GM18505 (cell line): Measurements from ENCODE around the gene CCDC77.
"Not testable (repeated sequence)": the region's sequence is repeated elsewhere in the genome, so short reads cannot be mapped to it uniquely, and the experiment has no call there.

Source experiments
- ATAC-seq: cut with Tn5 transposase; IDR thresholded peaks from one replicate; pipeline ENCODE4 v1.9.1; 2021; ENCODE audit not compliant: unreplicated experiment
- POLR2A ChIP-seq: IDR thresholded peaks from 4 replicates; pipeline ENCODE4 v1.6.1; 2011; ENCODE audit warnings: borderline replicate concordance; ENCODE audit not compliant: insufficient read depth, insufficient read length; ENCODE audit errors: extremely low read depth

Gene CCDC77

GRCh38 chr12:414859-415258 is 13.4 kb downstream of the CCDC77 start:
- no peak for ATAC-seq
- TF ChIP-seq POLR2A = no peak

- ATAC-seq = no peak
- no peak for TF ChIP-seq POLR2A
These were observed 17.0 kb downstream of the CCDC77 start for GRCh38 chr12:418432-418831.

- no peak for ATAC-seq
- TF ChIP-seq POLR2A = no peak
These were observed 21.1 kb downstream of the CCDC77 start for GRCh38 chr12:422526-422925.

GRCh38 chr12:435737-436136 is 34.3 kb downstream of the CCDC77 start:
- ATAC-seq = not testable (repeated sequence)

GRCh38 chr12:442235-442884 is 40.9 kb downstream of the CCDC77 start:
- no peak for TF ChIP-seq POLR2A
- no peak for ATAC-seq

GRCh38 chr12:447141-447540 is 45.7 kb downstream of the CCDC77 start:
- ATAC-seq = no peak
- no peak for TF ChIP-seq POLR2A

- TF ChIP-seq POLR2A = no peak
- ATAC-seq = no peak
These were observed 47.8 kb downstream of the CCDC77 start for GRCh38 chr12:449203-449602.

GRCh38 chr12:450438-450837 is 49.0 kb downstream of the CCDC77 start:
- no peak for ATAC-seq
- TF ChIP-seq POLR2A = no peak

GRCh38 chr12:452667-453210 is 51.3 kb downstream of the CCDC77 start:
- no peak for TF ChIP-seq POLR2A
- no peak for ATAC-seq

- no peak for TF ChIP-seq POLR2A
- no peak for ATAC-seq
These were observed 53.4 kb downstream of the CCDC77 start for GRCh38 chr12:454833-455232.

- no peak for ATAC-seq
These were observed 54.4 kb downstream of the CCDC77 start for GRCh38 chr12:455821-456220.

GRCh38 chr12:457676-458075 is 56.2 kb downstream of the CCDC77 start:
- ATAC-seq = no peak
- TF ChIP-seq POLR2A = no peak

More at GRCh38 chr12:455821-456220, 54.4 kb downstream of the CCDC77 start:
- TF ChIP-seq POLR2A = no peak

- no peak for TF ChIP-seq POLR2A
- ATAC-seq = no peak
These were observed 57.6 kb downstream of the CCDC77 start for GRCh38 chr12:459050-459429.

- TF ChIP-seq POLR2A = no peak
- no peak for ATAC-seq
These were observed 58.2 kb downstream of the CCDC77 start, which contains the start of gene B4GALNT3 for GRCh38 chr12:459430-460258. Gene B4GALNT3 (plus strand): TSS chr12:459939. CDS start chr12:460377, 438 bp downstream.
